ENCODE data around the gene MPRIP.
A peak's percentile ranks its signal among the peaks of the same experiment; 100 is the strongest.
"Not testable (repeated sequence)": the region's sequence is repeated elsewhere in the genome, so short reads cannot be mapped to it uniquely, and the experiment has no call there.

The MPRIP gene

GRCh38 chr17:17172001-17172939 lies 130.0 kb downstream of the MPRIP start:
- H3K27ac Mint-ChIP-seq = peak overlapping the region; percentile 78
- no peak for ATAC-seq
- peaks cover 73% of the 10 kb centered on the region for H3K4me1 Mint-ChIP-seq
- no peaks in the 10 kb centered on the region for H3K9me3 Mint-ChIP-seq
- DNase-seq (ENCODE audit: low spot score in 2 of 2) = no peak
- no peak overlapping the region for H3K4me3 Mint-ChIP-seq
- peaks cover 82% of the 10 kb centered on the region for H3K36me3 Mint-ChIP-seq

- peak; percentile 56 for ATAC-seq
- peaks cover 73% of the 10 kb centered on the region for H3K4me1 Mint-ChIP-seq
- no peak for DNase-seq (ENCODE audit: low spot score in 2 of 2)
- no peaks in the 10 kb centered on the region for H3K9me3 Mint-ChIP-seq
- H3K27ac Mint-ChIP-seq = peak overlapping the region; percentile 78
- peaks cover 86% of the 10 kb centered on the region for H3K36me3 Mint-ChIP-seq
- H3K4me3 Mint-ChIP-seq = no peak overlapping the region
These were observed 130.7 kb downstream of the MPRIP start for GRCh38 chr17:17172990-17173389.

DNA sequence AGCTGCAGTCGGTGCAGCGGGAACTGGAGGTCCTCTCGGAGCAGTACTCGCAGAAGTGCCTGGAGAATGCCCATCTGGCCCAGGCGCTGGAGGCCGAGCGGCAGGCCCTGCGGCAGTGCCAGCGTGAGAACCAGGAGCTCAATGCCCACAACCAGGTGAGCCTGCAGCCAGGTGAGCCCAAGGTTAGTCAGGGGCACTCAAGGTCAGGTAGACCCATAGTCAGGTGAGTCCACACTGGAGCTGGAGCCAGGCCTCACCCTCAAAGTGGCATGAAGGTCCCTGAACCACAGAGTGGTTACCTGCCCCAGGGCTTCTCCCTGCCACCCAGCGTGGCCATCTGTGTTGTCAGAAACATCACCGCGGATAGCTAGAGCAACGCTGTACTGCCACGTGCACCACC lies 131.7 kb downstream of the MPRIP start:
- H3K27ac Mint-ChIP-seq = peak overlapping the region; percentile 78
- no peak for DNase-seq (ENCODE audit: low spot score in 2 of 2)
- peaks cover 71% of the 10 kb centered on the region for H3K4me1 Mint-ChIP-seq
- H3K4me3 Mint-ChIP-seq = no peak overlapping the region
- H3K9me3 Mint-ChIP-seq = no peaks in the 10 kb centered on the region
- H3K36me3 Mint-ChIP-seq = peaks cover 85% of the 10 kb centered on the region
- no peak for ATAC-seq

DNA sequence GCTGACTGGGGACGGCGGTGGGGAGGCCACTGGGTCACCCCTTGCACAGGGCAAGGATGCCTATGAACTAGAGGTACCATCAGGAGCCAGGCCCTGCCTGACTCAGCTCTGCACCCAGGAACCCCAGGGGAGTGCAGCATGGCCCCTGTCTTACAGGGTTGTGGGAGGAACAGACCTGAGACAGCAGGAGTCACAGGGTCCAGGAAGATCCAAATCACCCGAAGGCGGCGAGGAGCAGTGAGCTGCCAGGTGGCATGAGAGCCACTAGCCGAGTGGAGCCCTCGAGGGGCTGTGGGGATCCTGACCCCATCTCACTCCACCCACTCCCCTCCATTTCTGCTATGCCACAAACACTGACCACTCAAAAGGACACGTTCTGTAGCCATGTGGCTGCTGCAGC lies 133.1 kb downstream of the MPRIP start:
- no peak for DNase-seq (ENCODE audit: low spot score in 2 of 2)
- Mint-ChIP-seq H3K4me1 (peaks cover 69% of the 10 kb centered on the region), H3K27ac (peak overlapping the region; percentile 91), H3K4me3 (no peak overlapping the region), H3K36me3 (peaks cover 91% of the 10 kb centered on the region), H3K9me3 (no peaks in the 10 kb centered on the region)
- ATAC-seq = no peak

GRCh38 chr17:17175917-17176316 lies 133.7 kb downstream of the MPRIP start:
- no peak for DNase-seq (ENCODE audit: low spot score in 2 of 2)
- Mint-ChIP-seq H3K9me3 (no peaks in the 10 kb centered on the region), H3K27ac (peak overlapping the region; percentile 91), H3K4me1 (peaks cover 69% of the 10 kb centered on the region), H3K36me3 (peaks cover 97% of the 10 kb centered on the region), H3K4me3 (peak overlapping the region; percentile 49)
- ATAC-seq = peak; percentile 9

GRCh38 chr17:17176341-17176740 lies 134.1 kb downstream of the MPRIP start:
- Mint-ChIP-seq H3K27ac (peak overlapping the region; percentile 91), H3K36me3 (peaks cover 97% of the 10 kb centered on the region), H3K4me1 (peaks cover 69% of the 10 kb centered on the region), H3K9me3 (no peaks in the 10 kb centered on the region), H3K4me3 (peak overlapping the region; percentile 49)
- ATAC-seq = no peak
- DNase-seq (ENCODE audit: low spot score in 2 of 2) = no peak

DNA sequence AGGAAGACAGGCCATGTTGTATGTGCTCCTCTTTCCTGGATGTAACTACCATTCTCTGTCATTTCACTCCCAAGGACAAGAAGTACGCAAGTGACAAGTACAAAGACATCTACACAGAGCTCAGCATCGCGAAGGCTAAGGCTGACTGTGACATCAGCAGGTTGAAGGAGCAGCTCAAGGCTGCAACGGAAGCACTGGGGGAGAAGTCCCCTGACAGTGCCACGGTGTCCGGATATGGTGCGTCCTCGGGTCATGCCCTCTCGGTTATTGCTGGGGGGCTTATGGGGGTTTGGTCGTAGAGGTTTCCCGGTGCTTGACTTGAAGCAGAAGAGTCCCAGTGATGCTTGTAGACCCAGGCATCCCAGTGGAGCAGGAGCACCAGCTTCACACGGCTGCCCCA lies 134.9 kb downstream of the MPRIP start:
- Mint-ChIP-seq H3K4me1 (peaks cover 72% of the 10 kb centered on the region), H3K36me3 (peaks cover 99% of the 10 kb centered on the region), H3K27ac (peak overlapping the region; percentile 91), H3K9me3 (no peaks in the 10 kb centered on the region), H3K4me3 (peak overlapping the region; percentile 49)
- no peak for ATAC-seq
- no peak for DNase-seq (ENCODE audit: low spot score in 2 of 2)

- Mint-ChIP-seq H3K27ac (peak overlapping the region; percentile 98), H3K36me3 (peaks cover 94% of the 10 kb centered on the region), H3K4me1 (peaks cover 69% of the 10 kb centered on the region), H3K9me3 (no peaks in the 10 kb centered on the region), H3K4me3 (peak overlapping the region; percentile 76)
- ATAC-seq = peak; percentile 90
- DNase-seq (ENCODE audit: low spot score in 2 of 2) = peak in 1 of 2 donors; percentile 64
These were observed 137.1 kb downstream of the MPRIP start for GRCh38 chr17:17179371-17179827.

- no peak for DNase-seq (ENCODE audit: low spot score in 2 of 2)
- Mint-ChIP-seq H3K4me1 (peaks cover 77% of the 10 kb centered on the region), H3K27ac (peak overlapping the region; percentile 98), H3K4me3 (peak overlapping the region; percentile 76), H3K9me3 (no peaks in the 10 kb centered on the region), H3K36me3 (peaks cover 94% of the 10 kb centered on the region)
- no peak for ATAC-seq
These were observed 137.9 kb downstream of the MPRIP start for GRCh38 chr17:17180141-17180603.

- Mint-ChIP-seq H3K4me3 (peak overlapping the region; percentile 76), H3K9me3 (no peaks in the 10 kb centered on the region), H3K27ac (peak overlapping the region; percentile 98), H3K4me1 (peaks cover 82% of the 10 kb centered on the region), H3K36me3 (peaks cover 94% of the 10 kb centered on the region)
- DNase-seq (ENCODE audit: low spot score in 2 of 2) (no peak), ATAC-seq (no peak)
These were observed 138.7 kb downstream of the MPRIP start for GRCh38 chr17:17180741-17181525.

DNA sequence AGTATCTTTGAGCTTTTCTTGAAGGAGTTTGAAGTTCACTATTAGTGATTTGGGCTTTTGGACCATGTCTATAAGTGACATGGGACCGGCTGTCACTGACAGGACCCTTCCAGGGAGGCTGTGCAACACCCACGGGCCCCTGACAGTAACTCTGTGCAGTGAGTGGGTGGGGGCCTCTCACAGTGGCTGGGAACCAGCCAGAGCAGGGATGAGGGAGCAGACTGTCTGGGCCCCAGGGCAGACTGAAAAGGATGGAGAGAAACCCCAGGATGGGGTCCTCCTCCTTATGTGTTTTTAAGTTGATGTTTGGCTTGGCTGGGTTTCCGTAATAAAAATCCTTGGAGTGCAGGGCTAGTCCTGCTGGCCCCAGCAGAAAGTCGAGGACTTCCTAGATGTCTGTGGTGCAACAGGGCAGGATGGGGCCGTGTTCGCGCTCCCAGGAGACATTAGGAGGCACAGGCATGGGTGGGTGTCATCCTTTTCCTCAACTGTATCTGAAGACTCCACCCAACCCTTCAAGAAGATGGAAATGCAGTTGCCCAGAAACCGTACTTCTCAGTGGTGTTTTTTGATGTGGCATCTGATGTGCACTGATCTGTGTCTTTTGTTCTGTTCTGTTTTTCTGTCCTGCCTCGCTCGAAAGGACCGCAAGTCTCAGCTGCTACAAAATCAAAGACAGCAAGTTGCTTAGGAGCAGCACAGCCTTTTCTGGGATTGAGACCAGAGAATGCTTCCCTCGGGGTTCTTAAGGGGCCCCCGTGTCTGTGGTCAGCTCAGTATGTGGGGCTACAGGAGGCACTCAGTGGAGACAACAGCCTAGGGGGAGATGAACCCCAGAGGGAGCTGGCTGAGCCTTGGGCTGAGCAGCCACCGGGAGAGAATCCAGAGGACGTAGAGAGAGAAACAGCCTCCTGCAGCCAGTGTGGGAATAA lies 139.7 kb downstream of the MPRIP start:
- peaks cover 87% of the 10 kb centered on the region for H3K36me3 Mint-ChIP-seq
- ATAC-seq = no peak
- peak overlapping the region; percentile 98 for H3K27ac Mint-ChIP-seq

DNA sequence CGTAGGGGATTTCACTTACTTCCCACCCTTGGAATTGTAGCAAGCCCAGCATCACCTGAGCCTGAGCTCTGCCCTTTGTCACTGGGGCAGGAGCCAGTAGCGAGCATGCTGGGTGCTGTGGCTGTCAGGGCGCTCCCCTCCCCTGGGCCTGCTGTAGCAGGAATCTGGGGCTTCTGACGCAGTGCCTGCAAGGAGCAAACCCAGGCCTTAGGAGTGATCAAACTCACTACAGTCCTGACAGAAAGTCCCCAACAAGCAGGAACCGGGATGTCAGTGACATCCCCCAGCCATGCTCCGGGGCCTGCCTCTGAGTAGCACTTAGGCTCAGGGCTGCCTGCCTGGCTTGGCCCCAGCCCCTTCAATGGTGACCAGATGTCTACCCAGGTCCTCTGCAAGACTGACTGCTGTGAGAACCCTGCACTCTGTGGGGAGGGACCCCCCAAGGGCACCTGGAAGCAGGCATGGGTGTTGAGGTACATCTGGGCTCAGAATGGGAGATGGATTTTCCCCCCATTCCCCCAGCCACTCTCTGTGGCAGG lies 140.4 kb downstream of the MPRIP start:
- ATAC-seq (no peak), DNase-seq (ENCODE audit: low spot score in 2 of 2) (no peak)
- Mint-ChIP-seq H3K27ac (peak overlapping the region; percentile 98), H3K4me3 (peak overlapping the region; percentile 76), H3K9me3 (no peaks in the 10 kb centered on the region), H3K4me1 (peaks cover 84% of the 10 kb centered on the region), H3K36me3 (peaks cover 84% of the 10 kb centered on the region)

More for the DNA sequence above, 139.7 kb downstream of the MPRIP start:
- Mint-ChIP-seq H3K9me3 (no peaks in the 10 kb centered on the region), H3K4me3 (peak overlapping the region; percentile 76), H3K4me1 (peaks cover 82% of the 10 kb centered on the region)
- no peak for DNase-seq (ENCODE audit: low spot score in 2 of 2)

DNA sequence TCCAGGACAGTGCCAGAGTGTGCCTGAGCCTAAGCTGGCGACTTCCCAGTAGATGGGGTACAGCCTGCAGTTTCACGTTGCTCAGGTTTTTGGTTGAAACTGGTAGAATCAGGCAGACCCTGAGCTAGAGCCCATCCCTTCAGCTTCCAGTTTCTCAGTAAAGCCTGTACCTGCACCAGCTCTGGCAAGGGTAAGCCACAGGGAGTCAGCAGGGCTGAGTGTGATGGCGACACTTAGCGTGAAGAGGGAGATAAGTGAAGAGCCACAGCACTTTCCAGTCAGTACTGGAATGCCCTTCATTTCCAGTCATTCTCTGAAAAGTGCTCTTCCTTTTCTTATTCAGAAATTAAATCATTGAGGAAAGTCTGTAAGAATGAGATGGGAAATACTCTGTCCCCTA lies 141.5 kb downstream of the MPRIP start:
- DNase-seq (ENCODE audit: low spot score in 2 of 2) (no peak), ATAC-seq (no peak)
- peaks cover 84% of the 10 kb centered on the region for H3K36me3 Mint-ChIP-seq
- peaks cover 77% of the 10 kb centered on the region for H3K4me1 Mint-ChIP-seq
- peak overlapping the region; percentile 60 for H3K4me3 Mint-ChIP-seq
- peak overlapping the region; percentile 92 for H3K27ac Mint-ChIP-seq
- no peaks in the 10 kb centered on the region for H3K9me3 Mint-ChIP-seq

- not testable (repeated sequence) for H3K9me3 Mint-ChIP-seq; DNase-seq (ENCODE audit: low spot score in 2 of 2)
- Mint-ChIP-seq H3K27ac (peak overlapping the region; percentile 92), H3K4me1 (peaks cover 66% of the 10 kb centered on the region), H3K4me3 (peak overlapping the region; percentile 60), H3K36me3 (peaks cover 81% of the 10 kb centered on the region)
- peak; percentile 39 for ATAC-seq
These were observed 142.9 kb downstream of the MPRIP start for GRCh38 chr17:17184985-17185757.

Data from stimulated activated effector memory CD8-positive, alpha-beta T cell treated with anti-CD3 and anti-CD28 coated beads, Interleukin-12 subunit alpha, Interleukin-12 subunit beta, amount 100 ng/mL, for 72 hours (primary cell).